K562 (cell line): ENCODE measurements around the gene SH3BP4. TPM values are rescaled to one million over a fixed set of nuclear protein-coding genes. Genes with fewer than 3 reads are reported as not detected.

ENCODE experiments used
- ATAC-seq: fragments of 200-7000 bp; cut with Tn5 transposase; 3 replicates; pipeline ENCODE4 v1.9.1; 2020; ENCODE audit warnings: moderate library complexity
- BruUV-seq: library from RNA; stranded (reverse); fragments of 400-500 nt; replicated peaks from 2 replicates; lab custom pipeline; 2021; lab: Mats Ljungman, UMichigan
- CTCF ChIA-PET: fragments of 300-600 bp; formaldehyde crosslinking; extraction: SDS; loops from one replicate; lab custom pipeline; 2021; ENCODE audit warnings: low intra/inter-chr PET ratio; lab: Yijun Ruan, JAX
- POLR2A ChIA-PET: fragments of 300-600, 350-650 bp; sonication (Branson Sonifier 250); formaldehyde crosslinking; extraction: SDS; loops from one replicate; lab custom pipeline; 2021; ENCODE audit warnings: antibody characterized with exemption, inconsistent platforms; lab: Yijun Ruan, JAX
- DNase-seq, 4 experiments: peaks; one replicate each; pipeline versions ENCODE4 v3.0.0 to v3.0.0-alpha.2; 2011 to 2018; ENCODE audit warnings: low spot score in 3 of 4, mixed read lengths in 3 of 4; ENCODE audit errors: extremely low read depth in 1 of 4
- FAIRE-seq: peaks from 2 replicates; lab custom pipeline; 2011; peaks lifted over from hg19 to GRCh38; lab: Jason Lieb, UNC
- H2AFZ ChIP-seq: 2 replicates; pipeline ENCODE4 v1.6.0; 2011; ENCODE audit warnings: low read depth, low read length, control low read depth, inconsistent platforms
- H3K27ac ChIP-seq: fragments of 200-600 bp; 3 replicates; pipeline ENCODE4 v1.8.0; 2011; ENCODE audit warnings: low read depth, mild to moderate bottlenecking, control low read depth, inconsistent platforms, low read length, moderate library complexity, mixed read lengths; ENCODE audit errors: extremely low read depth
- H3K27me3 ChIP-seq, 2 experiments: fragments of 300-600 bp in 1 of 2; 2 replicates in 1 of 2; 3 replicates in 1 of 2; pipeline versions ENCODE4 v1.6.0 to v1.8.0; 2011; ENCODE audit warnings: inconsistent platforms in 2 of 2, low read length in 2 of 2, mild to moderate bottlenecking in 1 of 2, mixed read lengths in 1 of 2, moderate library complexity in 1 of 2; ENCODE audit not compliant: control insufficient read depth in 2 of 2, insufficient read depth in 2 of 2
- H3K36me3 ChIP-seq: fragments of 300-600 bp; 3 replicates; pipeline ENCODE4 v1.8.0; 2011; ENCODE audit warnings: mild to moderate bottlenecking, low read length, inconsistent platforms; ENCODE audit not compliant: control insufficient read depth, insufficient read depth
- H3K4me1 ChIP-seq, 2 experiments: fragments of 200-600 bp in 1 of 2; replicated peaks in 1 of 2; 2 replicates in 1 of 2; 3 replicates in 1 of 2; pipeline versions ENCODE4 v1.5.1 to v1.8.0; 2011; ENCODE audit warnings: inconsistent platforms in 2 of 2, low read length in 2 of 2, mild to moderate bottlenecking in 1 of 2, mixed read lengths in 1 of 2, moderate library complexity in 1 of 2; ENCODE audit not compliant: control insufficient read depth in 2 of 2, insufficient read depth in 2 of 2
- H3K4me2 ChIP-seq: 2 replicates; pipeline ENCODE4 v1.6.1; 2011; ENCODE audit warnings: low read length, control low read depth, inconsistent platforms, mixed read lengths; ENCODE audit not compliant: insufficient read depth
- H3K4me3 ChIP-seq: fragments of 200-600 bp; sonication (generic), shearing (Covaris generic); 2 replicates; pipeline ENCODE4 v1.5.1; 2016; ENCODE audit warnings: control low read depth, inconsistent platforms
- H3K79me2 ChIP-seq: fragments of 200-600 bp; 3 replicates; pipeline ENCODE4 v1.8.0; 2011; ENCODE audit warnings: low read length, inconsistent platforms; ENCODE audit not compliant: control insufficient read depth, insufficient read depth
- H3K9ac ChIP-seq, 2 experiments: 2 replicates each; pipeline versions ENCODE4 v1.6.0 to v1.6.1; 2011; ENCODE audit warnings: low read depth in 2 of 2, low read length in 2 of 2, control low read depth in 1 of 2, inconsistent platforms in 1 of 2, mild to moderate bottlenecking in 1 of 2, mixed read lengths in 1 of 2; ENCODE audit not compliant: insufficient read depth in 1 of 2
- H3K9me1 ChIP-seq: one replicate; pipeline ENCODE4 v1.6.0; 2011; ENCODE audit warnings: inconsistent platforms, mild to moderate bottlenecking, low read length, moderate library complexity; ENCODE audit not compliant: control insufficient read depth, insufficient read depth
- H3K9me3 ChIP-seq: replicated peaks from 2 replicates; pipeline ENCODE4 v1.5.1; 2011; ENCODE audit warnings: low read depth, low read length, inconsistent platforms; ENCODE audit not compliant: control insufficient read depth, insufficient read depth
- H4K20me1 ChIP-seq: replicated peaks from 2 replicates; pipeline ENCODE4 v1.6.1; 2011; ENCODE audit warnings: low read length, inconsistent platforms, mixed read lengths; ENCODE audit not compliant: control insufficient read depth, insufficient read depth
- BRF1 ChIP-seq: IDR thresholded peaks from 3 replicates; pipeline ENCODE4 v1.6.1; 2011; ENCODE audit warnings: borderline replicate concordance, mild to moderate bottlenecking; ENCODE audit not compliant: insufficient read length; ENCODE audit errors: extremely low read depth
- CCNT2 ChIP-seq: IDR thresholded peaks from 2 replicates; pipeline ENCODE4 v1.6.1; 2011; ENCODE audit warnings: borderline replicate concordance, low read depth, mild to moderate bottlenecking, moderate library complexity, mixed read lengths, low read length; ENCODE audit not compliant: insufficient read length; ENCODE audit errors: extremely low read depth
- MECOM ChIP-seq: fragments of 250-450 bp; sonication (Bioruptor Pico); IDR thresholded peaks from 2 replicates; pipeline ENCODE4 v1.8.0; 2022; ENCODE audit warnings: inconsistent platforms
- MXI1 ChIP-seq: IDR thresholded peaks from 2 replicates; pipeline ENCODE4 v1.6.1; 2011; ENCODE audit warnings: low read depth, mild to moderate bottlenecking, improper control_type of control experiment, low read length
- NR2C1 ChIP-seq, 2 experiments: fragments of 450-650 bp; IDR thresholded peaks; 2 replicates each; pipeline ENCODE4 v1.6.1; 2017; ENCODE audit warnings: mild to moderate bottlenecking in 2 of 2, antibody characterized with exemption in 1 of 2, inconsistent platforms in 1 of 2, missing compliant biosample characterization in 1 of 2, missing genetic modification characterization in 1 of 2
- POLR3G ChIP-seq: IDR thresholded peaks from 2 replicates; pipeline ENCODE4 v1.6.1; 2011; ENCODE audit not compliant: insufficient read length, insufficient replicate concordance; ENCODE audit errors: extremely low read depth
- RFX1 ChIP-seq: fragments of 450-650 bp; IDR thresholded peaks from 2 replicates; pipeline ENCODE4 v1.6.1; 2016; ENCODE audit warnings: mild to moderate bottlenecking, moderate library complexity
- SMAD3 ChIP-seq: fragments of 450-650 bp; formaldehyde crosslinking; conservative IDR thresholded peaks from 2 replicates; pipeline ENCODE4 v1.4.0; 2020; ENCODE audit warnings: mild to moderate bottlenecking
- TRIM28 ChIP-seq: fragments of 450-650 bp; IDR thresholded peaks from 2 replicates; pipeline ENCODE4 v1.6.1; 2017
- ZNF146 ChIP-seq: IDR thresholded peaks from one replicate; pipeline ENCODE4 v1.6.1; 2018; ENCODE audit warnings: missing compliant biosample characterization; ENCODE audit not compliant: unreplicated experiment
- ZNF507 ChIP-seq: conservative IDR thresholded peaks from 2 replicates; pipeline ENCODE4 v1.6.1; 2017; ENCODE audit warnings: missing genetic modification characterization, missing compliant biosample characterization
- WGBS: fragments of 100-300 bp; shearing (Covaris generic); methylation state at CpG from one replicate; pipeline ENCODE4 v1.1.6; 2016; ENCODE audit warnings: low coverage, mixed read lengths; ENCODE audit not compliant: insufficient coverage; ENCODE audit errors: missing lambda C conversion rate; 5-methylcytosine and 5-hydroxymethylcytosine counted together
- in situ Hi-C: fragments of 300-500 bp; cut with MboI; formaldehyde crosslinking; loops from 4 replicates; pipeline ENCODE4 v1.15.0; 2018; ENCODE audit warnings: inconsistent platforms, mixed read lengths
- intact Hi-C: fragments of 100-400 bp; cut with micrococcal nuclease; formaldehyde crosslinking; loops from 2 replicates; pipeline ENCODE4 v1.14.2; 2022
- polyA plus RNA-seq, 8 experiments: library from polyadenylated mRNA; depleted of rRNA in 4 of 8; stranded (reverse) in 5 of 8; unstranded in 3 of 8; fragments of >200 nt; fragmentation: Nextera tagmentation in 2 of 8; fragmentation: Illumina TruSeq in 1 of 8; extraction: Ambion mirVana in 2 of 8; extraction: Trizol in 1 of 8; gene quantifications; 2 replicates each; pipeline versions ENCODE4 v1.2.1 to v1.2.3, GENCODE V29; 2011 to 2014; ENCODE audit warnings: inconsistent platforms in 1 of 8, missing spikeins in 1 of 8
- total RNA-seq, 7 experiments: library from RNA; depleted of rRNA in 6 of 7; stranded (reverse); fragments of >200 nt in 6 of 7; fragmentation: Illumina TruSeq in 2 of 7; extraction: Trizol in 2 of 7; gene quantifications; 2 replicates each; pipeline versions ENCODE4 v1.2.1 to v1.2.3, GENCODE V29; 2011 to 2021; ENCODE audit warnings: low replicate concordance in 1 of 7

SH3BP4 gene
- total and polyA plus RNA-seq, 9 of the 15 experiments (the other 6 are each of a cell fraction or from before 2014, with no cell fraction given), result 0.03 to 0.28 (median 0.27) TPM; not detected in 6

DNA sequence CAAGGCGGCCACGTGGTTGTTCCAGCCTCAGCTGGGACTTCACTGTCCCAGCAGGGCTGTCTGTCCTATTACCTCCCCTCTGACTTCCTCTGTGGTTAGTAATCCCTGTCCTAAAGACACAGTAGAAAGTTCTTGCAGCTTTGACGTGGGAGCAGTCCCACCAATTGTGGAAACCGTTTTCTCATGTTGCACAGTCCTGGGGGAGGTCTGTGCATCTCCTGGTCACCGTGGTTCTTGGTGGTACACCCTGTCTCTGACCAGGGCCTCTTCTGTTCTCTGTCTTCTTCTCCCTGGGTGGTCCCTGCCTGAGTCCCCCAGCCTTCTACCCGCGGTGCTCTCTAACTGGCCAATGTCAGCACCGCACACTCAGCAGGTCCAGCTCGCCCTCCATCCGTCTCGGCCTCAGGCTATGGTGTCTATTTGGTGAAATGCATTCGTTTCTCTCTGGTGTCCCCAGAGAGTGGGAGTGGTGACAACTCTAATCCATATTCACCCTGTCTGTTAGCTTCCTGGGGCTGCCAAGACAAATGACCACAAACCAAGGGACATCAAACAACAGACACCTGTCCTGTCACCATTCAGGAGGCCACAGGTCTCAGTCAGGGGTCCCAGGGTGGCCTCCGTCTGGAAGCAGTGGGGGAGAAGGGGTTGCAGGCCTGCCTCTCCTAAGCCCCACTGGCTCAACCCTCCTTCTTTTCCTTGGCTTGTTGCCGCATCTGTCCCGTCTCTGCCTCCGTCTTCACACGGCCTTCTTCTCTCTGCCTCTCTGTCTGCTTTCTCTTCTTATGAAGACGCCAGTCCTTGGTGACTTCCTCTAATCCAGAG, 99.8 kb downstream of the SH3BP4 start:
- FAIRE-seq (no peak), ATAC-seq (no peak), DNase-seq (no peak)
- TF ChIP-seq NR2C1 (IDR thresholded peaks at IDR 0.05) (no peak), NR2C1 (tag; IDR thresholded peaks at IDR 0.05) (no peak), MXI1 (no peak), ZNF146 (no peak), POLR3G (no peak), TRIM28 (no peak), BRF1 (no peak), SMAD3 (CRISPR knock-in tag) (no peak), RFX1 (no peak), MECOM (CRISPR knock-in tag) (no peak), CCNT2 (no peak), ZNF507 (tag) (no peak)
- Histone ChIP-seq H3K4me2 (no peak overlapping the region), H3K4me1 (no peaks in the 10 kb centered on the region; a peak in 1 of 5 replicates), H3K27me3 (peaks cover 6 to 71% of the 10 kb centered on the region in 2 experiments; a peak in 3 of 5 replicates), H3K9me3 (no peaks in the 10 kb centered on the region), H3K4me3 (no peak overlapping the region), H3K27ac (no peak overlapping the region), H2AFZ (no peak overlapping the region), H3K79me2 (no peaks in the 10 kb centered on the region), H3K36me3 (no peaks in the 10 kb centered on the region), H3K9me1 (no peaks in the 10 kb centered on the region), H4K20me1 (no peaks in the 10 kb centered on the region; the same call in 1 of the 2 replicates), H3K9ac (no peak overlapping the region)
- intact Hi-C loops, result loop anchor here (5.0 kb wide), 1 partner anchor 499 kb away; no protein-coding TSS in a partner anchor
- in situ Hi-C loops, result no loop called here
- BruUV-seq, result no TSS peak
- CTCF ChIA-PET, result no interaction called here
- POLR2A ChIA-PET, result no interaction called here
- WGBS, result 0% methylated on average over 12 of the region's 18 CpGs
